ENCODE results near the gene FBXO45.

GRCh38 chr3:196554205-196554604 is 14.3 kb upstream of the FBXO45 start:
- TF ChIP-seq EZH2phosphoT487 (IDR thresholded peaks at IDR 0.05; ENCODE audit: insufficient read depth, low read depth) (no peak), EZH2 (IDR thresholded peaks at IDR 0.05; ENCODE audit: insufficient read depth, poor library complexity, severe bottlenecking) (no peak)

Data from GM23248 (cell line).